SK-N-SH treated with all-trans-retinoic acid at 6 μM for 48 hours (cell line): ENCODE data around the gene ID3.

Experiments used
- ARNTL ChIP-seq: fragments of 450-650 bp; formaldehyde crosslinking; IDR thresholded peaks from 2 replicates; pipeline ENCODE4 v1.5.0; 2020; ENCODE audit warnings: low read depth, mild to moderate bottlenecking, moderate library complexity, borderline replicate concordance
- BACH2 ChIP-seq: fragments of 250-450 bp; sonication (Bioruptor Pico); IDR thresholded peaks from 2 replicates; pipeline ENCODE4 v1.9.0; 2021; ENCODE audit warnings: mild to moderate bottlenecking, borderline replicate concordance
- CREB5 ChIP-seq: fragments of 250-450 bp; sonication (Bioruptor Pico); IDR thresholded peaks from 2 replicates; pipeline ENCODE4 v1.5.1; 2020; ENCODE audit warnings: low read depth, mild to moderate bottlenecking, moderate library complexity
- ISL1 ChIP-seq: fragments of 250-450 bp; sonication (Bioruptor Pico); IDR thresholded peaks from 2 replicates; pipeline ENCODE4 v2.1.2; 2022; ENCODE audit warnings: mild to moderate bottlenecking, moderate library complexity
- OSR1 ChIP-seq: fragments of 250-450 bp; sonication (Bioruptor Pico); IDR thresholded peaks from 2 replicates; pipeline ENCODE4 v1.8.0; 2022; ENCODE audit warnings: moderate library complexity, mild to moderate bottlenecking, inconsistent platforms
- POU6F1 ChIP-seq: fragments of 250-450 bp; sonication (Bioruptor Pico); IDR thresholded peaks from 2 replicates; pipeline ENCODE4 v1.8.0; 2021; ENCODE audit warnings: low read depth, mild to moderate bottlenecking, moderate library complexity, borderline replicate concordance
- RARB ChIP-seq: fragments of 250-450 bp; sonication (Bioruptor Pico); IDR thresholded peaks from 2 replicates; pipeline ENCODE4 v1.8.0; 2021; ENCODE audit warnings: mild to moderate bottlenecking, moderate library complexity
- SNAI2 ChIP-seq: fragments of 250-450 bp; sonication (Bioruptor Pico); IDR thresholded peaks from 2 replicates; pipeline ENCODE4 v1.5.0; 2020; ENCODE audit warnings: mild to moderate bottlenecking, moderate library complexity
- TCF4 ChIP-seq: fragments of 250-450 bp; sonication (Bioruptor Pico); IDR thresholded peaks from 2 replicates; pipeline ENCODE4 v1.8.0; 2021; ENCODE audit warnings: mild to moderate bottlenecking, moderate library complexity, borderline replicate concordance
- ZFP3 ChIP-seq: fragments of 250-450 bp; sonication (Bioruptor Pico); IDR thresholded peaks from 2 replicates; pipeline ENCODE4 v1.5.0; 2020; ENCODE audit warnings: mild to moderate bottlenecking, moderate library complexity
- ZNF565 ChIP-seq: fragments of 450-650 bp; formaldehyde crosslinking; conservative IDR thresholded peaks from 2 replicates; pipeline ENCODE4 v1.5.0; 2020; ENCODE audit warnings: low read depth, mild to moderate bottlenecking, moderate library complexity
- ZNF8 ChIP-seq: fragments of 450-650 bp; formaldehyde crosslinking; IDR thresholded peaks from 2 replicates; pipeline ENCODE4 v1.5.0; 2020; ENCODE audit warnings: mild to moderate bottlenecking, moderate library complexity
- TF ChIP-seq, protein P1 (sequence below): fragments of 250-450 bp; sonication (Bioruptor Pico); IDR thresholded peaks from 2 replicates; pipeline ENCODE4 v1.8.0; 2020; ENCODE audit warnings: mild to moderate bottlenecking, moderate library complexity, borderline replicate concordance

DNA sequence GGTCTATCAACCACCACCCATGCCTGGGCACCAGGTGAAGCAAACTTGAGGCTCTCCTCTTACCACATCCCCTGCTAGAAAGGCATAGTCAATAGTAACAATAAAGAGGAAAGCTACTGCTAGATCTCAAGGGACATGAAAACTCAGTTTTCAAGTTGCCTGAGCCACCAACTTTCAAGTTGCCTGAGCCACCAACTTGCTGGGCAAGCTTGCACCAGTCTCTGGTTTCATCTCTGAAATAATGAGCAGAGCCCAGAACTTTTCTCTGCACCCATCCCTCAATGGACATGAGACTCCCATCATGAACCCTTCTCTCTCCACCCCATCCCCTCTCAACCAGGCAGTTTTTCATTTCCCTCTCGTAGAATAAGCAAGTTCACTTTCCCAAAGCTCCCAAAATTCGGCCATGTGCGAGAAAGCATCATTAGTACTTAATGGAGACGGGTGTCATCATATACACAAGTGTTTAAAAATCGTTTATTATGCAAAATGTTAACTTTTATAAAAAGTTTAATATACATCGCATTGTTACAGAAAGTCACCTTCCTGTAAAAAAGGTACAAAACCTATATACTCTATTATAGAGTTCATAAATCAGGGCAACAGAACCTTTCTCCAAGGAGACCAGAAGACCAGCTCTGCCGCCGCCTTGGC lies 1.7 kb downstream of the ID3 start:
- TF ChIP-seq CREB5 (CRISPR knock-in tag) (no peak; the same call in 1 of the 2 replicates), ZNF8 (CRISPR knock-in tag) (no peak), POU6F1 (no peak), ISL1 (CRISPR knock-in tag) (no peak), ARNTL (CRISPR knock-in tag) (no peak), TCF4 (CRISPR knock-in tag) (no peak), RARB (no peak), OSR1 (CRISPR knock-in tag) (no peak), SNAI2 (CRISPR knock-in tag) (no peak), ZNF565 (CRISPR knock-in tag) (no peak), ZFP3 (CRISPR knock-in tag) (no peak), BACH2 (CRISPR knock-in tag) (no peak)
- TF ChIP-seq, protein P1, sequence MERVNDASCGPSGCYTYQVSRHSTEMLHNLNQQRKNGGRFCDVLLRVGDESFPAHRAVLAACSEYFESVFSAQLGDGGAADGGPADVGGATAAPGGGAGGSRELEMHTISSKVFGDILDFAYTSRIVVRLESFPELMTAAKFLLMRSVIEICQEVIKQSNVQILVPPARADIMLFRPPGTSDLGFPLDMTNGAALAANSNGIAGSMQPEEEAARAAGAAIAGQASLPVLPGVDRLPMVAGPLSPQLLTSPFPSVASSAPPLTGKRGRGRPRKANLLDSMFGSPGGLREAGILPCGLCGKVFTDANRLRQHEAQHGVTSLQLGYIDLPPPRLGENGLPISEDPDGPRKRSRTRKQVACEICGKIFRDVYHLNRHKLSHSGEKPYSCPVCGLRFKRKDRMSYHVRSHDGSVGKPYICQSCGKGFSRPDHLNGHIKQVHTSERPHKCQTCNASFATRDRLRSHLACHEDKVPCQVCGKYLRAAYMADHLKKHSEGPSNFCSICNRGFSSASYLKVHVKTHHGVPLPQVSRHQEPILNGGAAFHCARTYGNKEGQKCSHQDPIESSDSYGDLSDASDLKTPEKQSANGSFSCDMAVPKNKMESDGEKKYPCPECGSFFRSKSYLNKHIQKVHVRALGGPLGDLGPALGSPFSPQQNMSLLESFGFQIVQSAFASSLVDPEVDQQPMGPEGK (CRISPR knock-in tag), result 0 out of 2 replicates have a peak, but pooled peaks have one; percentile 2
